ENCODE measurements around the gene SCFD2. TPM values are rescaled to one million over a fixed set of nuclear protein-coding genes. Genes with fewer than 3 reads are reported as not detected.

Gene SCFD2
- total RNA-seq, 1 experiment from 2014 or later, result 7.4 TPM

DNA sequence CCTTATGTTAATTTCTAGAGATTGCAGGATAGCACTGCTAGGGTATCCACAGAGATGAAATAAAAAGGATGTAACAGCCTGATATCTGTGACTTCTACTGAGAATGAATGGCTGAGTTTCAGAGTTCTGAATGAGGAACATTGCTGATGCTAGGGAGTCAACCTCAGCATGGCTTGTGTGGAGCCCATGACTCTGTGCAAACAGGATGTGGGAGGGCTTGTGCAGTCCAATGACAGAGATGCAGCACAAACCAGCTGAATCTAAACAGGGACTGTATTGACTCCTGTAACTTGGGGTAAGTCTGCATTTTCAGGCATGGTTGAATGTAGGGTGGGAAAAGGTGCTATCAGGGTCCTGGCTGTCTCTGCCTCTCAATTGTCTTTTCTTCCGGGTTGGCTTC, 509.1 kb downstream of the SCFD2 start:
- no TSS peak for BruUV-seq (replicated peaks)
- DNase-seq (ENCODE audit: low read depth, low spot score), result no peak
- CTCF ChIA-PET, result no interaction called here

DNA sequence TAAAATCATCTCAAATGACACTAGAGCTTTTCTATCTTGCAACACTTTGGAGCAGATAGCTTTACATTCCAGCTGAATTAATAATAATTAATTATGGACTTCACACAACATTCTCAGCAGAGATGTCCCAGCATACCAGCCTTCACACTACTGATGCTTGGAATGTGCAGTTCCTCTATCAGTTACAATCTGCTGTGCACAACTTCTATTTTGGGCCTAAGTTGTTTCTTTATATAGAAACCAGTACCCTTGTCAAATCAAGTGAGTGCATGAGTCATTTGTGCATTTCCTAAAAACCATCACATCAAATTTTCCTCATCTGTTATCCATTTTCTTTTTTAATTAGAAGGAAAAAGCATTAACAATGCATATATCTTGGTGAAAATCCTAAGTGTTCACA, 512.5 kb downstream of the SCFD2 start:
- in situ Hi-C loops (cut with HindIII; ENCODE audit: low pct_unique_long_range_greater_than_20kb, low sequenced_read_pairs) (no loop called here), intact Hi-C loops (cut with micrococcal nuclease; ENCODE audit: unreplicated experiment) (no loop called here)
- H3K4me1 ChIP-seq (ENCODE audit: control insufficient read depth, insufficient read depth, low read length), result no peaks in the 10 kb centered on the region
- ChIA-PET CTCF (no interaction called here), POLR2A (no interaction called here)
- no peak for DNase-seq (ENCODE audit: low read depth, low spot score)
- no peaks in the 10 kb centered on the region for H3K27me3 ChIP-seq (ENCODE audit: control insufficient read depth, insufficient read depth, low read length)
- ATAC-seq, result no peak
- TF ChIP-seq POLR2AphosphoS5 (IDR thresholded peaks at IDR 0.05; ENCODE audit: low read depth, low read length) (no peak), SIN3A (IDR thresholded peaks at IDR 0.05; ENCODE audit: borderline replicate concordance, insufficient read depth, low read depth, low read length) (no peak), TCF7L2 (IDR thresholded peaks at IDR 0.05; ENCODE audit: low read depth, low read length) (no peak)
- TF ChIP-seq, protein P1, sequence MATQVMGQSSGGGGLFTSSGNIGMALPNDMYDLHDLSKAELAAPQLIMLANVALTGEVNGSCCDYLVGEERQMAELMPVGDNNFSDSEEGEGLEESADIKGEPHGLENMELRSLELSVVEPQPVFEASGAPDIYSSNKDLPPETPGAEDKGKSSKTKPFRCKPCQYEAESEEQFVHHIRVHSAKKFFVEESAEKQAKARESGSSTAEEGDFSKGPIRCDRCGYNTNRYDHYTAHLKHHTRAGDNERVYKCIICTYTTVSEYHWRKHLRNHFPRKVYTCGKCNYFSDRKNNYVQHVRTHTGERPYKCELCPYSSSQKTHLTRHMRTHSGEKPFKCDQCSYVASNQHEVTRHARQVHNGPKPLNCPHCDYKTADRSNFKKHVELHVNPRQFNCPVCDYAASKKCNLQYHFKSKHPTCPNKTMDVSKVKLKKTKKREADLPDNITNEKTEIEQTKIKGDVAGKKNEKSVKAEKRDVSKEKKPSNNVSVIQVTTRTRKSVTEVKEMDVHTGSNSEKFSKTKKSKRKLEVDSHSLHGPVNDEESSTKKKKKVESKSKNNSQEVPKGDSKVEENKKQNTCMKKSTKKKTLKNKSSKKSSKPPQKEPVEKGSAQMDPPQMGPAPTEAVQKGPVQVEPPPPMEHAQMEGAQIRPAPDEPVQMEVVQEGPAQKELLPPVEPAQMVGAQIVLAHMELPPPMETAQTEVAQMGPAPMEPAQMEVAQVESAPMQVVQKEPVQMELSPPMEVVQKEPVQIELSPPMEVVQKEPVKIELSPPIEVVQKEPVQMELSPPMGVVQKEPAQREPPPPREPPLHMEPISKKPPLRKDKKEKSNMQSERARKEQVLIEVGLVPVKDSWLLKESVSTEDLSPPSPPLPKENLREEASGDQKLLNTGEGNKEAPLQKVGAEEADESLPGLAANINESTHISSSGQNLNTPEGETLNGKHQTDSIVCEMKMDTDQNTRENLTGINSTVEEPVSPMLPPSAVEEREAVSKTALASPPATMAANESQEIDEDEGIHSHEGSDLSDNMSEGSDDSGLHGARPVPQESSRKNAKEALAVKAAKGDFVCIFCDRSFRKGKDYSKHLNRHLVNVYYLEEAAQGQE (IDR thresholded peaks at IDR 0.05; ENCODE audit: insufficient read depth in 1 of 2, low read depth in 2 of 2, low read length in 1 of 2), result no peak
- TF ChIP-seq, protein P2, sequence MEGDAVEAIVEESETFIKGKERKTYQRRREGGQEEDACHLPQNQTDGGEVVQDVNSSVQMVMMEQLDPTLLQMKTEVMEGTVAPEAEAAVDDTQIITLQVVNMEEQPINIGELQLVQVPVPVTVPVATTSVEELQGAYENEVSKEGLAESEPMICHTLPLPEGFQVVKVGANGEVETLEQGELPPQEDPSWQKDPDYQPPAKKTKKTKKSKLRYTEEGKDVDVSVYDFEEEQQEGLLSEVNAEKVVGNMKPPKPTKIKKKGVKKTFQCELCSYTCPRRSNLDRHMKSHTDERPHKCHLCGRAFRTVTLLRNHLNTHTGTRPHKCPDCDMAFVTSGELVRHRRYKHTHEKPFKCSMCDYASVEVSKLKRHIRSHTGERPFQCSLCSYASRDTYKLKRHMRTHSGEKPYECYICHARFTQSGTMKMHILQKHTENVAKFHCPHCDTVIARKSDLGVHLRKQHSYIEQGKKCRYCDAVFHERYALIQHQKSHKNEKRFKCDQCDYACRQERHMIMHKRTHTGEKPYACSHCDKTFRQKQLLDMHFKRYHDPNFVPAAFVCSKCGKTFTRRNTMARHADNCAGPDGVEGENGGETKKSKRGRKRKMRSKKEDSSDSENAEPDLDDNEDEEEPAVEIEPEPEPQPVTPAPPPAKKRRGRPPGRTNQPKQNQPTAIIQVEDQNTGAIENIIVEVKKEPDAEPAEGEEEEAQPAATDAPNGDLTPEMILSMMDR (IDR thresholded peaks at IDR 0.05), result no peak
- H3K9me3 ChIP-seq (ENCODE audit: control insufficient read depth, insufficient read depth, low read depth, low read length), result 0 out of 2 replicates have a peak, but pooled peaks cover 3% of the 10 kb centered on the region
- H3K4me3 ChIP-seq (ENCODE audit: low read depth in 2 of 2, low read length in 2 of 2), result no peak overlapping the region
- H3K36me3 ChIP-seq (ENCODE audit: control insufficient read depth, insufficient read depth, low read length), result no peaks in the 10 kb centered on the region
- no TSS peak for BruUV-seq (replicated peaks)
- H3K27ac ChIP-seq (ENCODE audit: low read length), result no peak overlapping the region

More for the DNA sequence above, 509.1 kb downstream of the SCFD2 start:
- intact Hi-C loops (cut with micrococcal nuclease; ENCODE audit: unreplicated experiment) (no loop called here), in situ Hi-C loops (cut with HindIII; ENCODE audit: low pct_unique_long_range_greater_than_20kb, low sequenced_read_pairs) (no loop called here)
- ATAC-seq, result no peak
- H3K27me3 ChIP-seq (ENCODE audit: control insufficient read depth, insufficient read depth, low read length), result no peaks in the 10 kb centered on the region; the same call in none of the 2 replicates
- no peak overlapping the region for H3K27ac ChIP-seq (ENCODE audit: low read length)
- H3K4me1 ChIP-seq (ENCODE audit: control insufficient read depth, insufficient read depth, low read length), result no peaks in the 10 kb centered on the region
- TF ChIP-seq, protein P1 (IDR thresholded peaks at IDR 0.05; ENCODE audit: insufficient read depth in 1 of 2, low read depth in 2 of 2, low read length in 1 of 2), result no peak
- no peak for TF ChIP-seq POLR2AphosphoS5 (IDR thresholded peaks at IDR 0.05; ENCODE audit: low read depth, low read length)
- no peak overlapping the region for H3K4me3 ChIP-seq (ENCODE audit: low read depth in 2 of 2, low read length in 2 of 2)
- H3K36me3 ChIP-seq (ENCODE audit: control insufficient read depth, insufficient read depth, low read length), result no peaks in the 10 kb centered on the region
- H3K9me3 ChIP-seq (ENCODE audit: control insufficient read depth, insufficient read depth, low read depth, low read length), result 0 out of 2 replicates have a peak, but pooled peaks cover 3% of the 10 kb centered on the region
- POLR2A ChIA-PET, result no interaction called here
